NB4 (cell line): Measurements from ENCODE around the gene NOTUM.

ENCODE experiments used
- CTCF ChIP-seq: IDR thresholded peaks from one replicate; pipeline ENCODE4 v1.5.1; 2012; ENCODE audit warnings: low read depth, low read length
- MAX ChIP-seq: IDR thresholded peaks from 2 replicates; pipeline ENCODE4 v1.6.1; 2011; ENCODE audit warnings: low read depth, low read length
- POLR2A ChIP-seq: IDR thresholded peaks from 2 replicates; pipeline ENCODE4 v1.6.1; 2011; ENCODE audit warnings: mild to moderate bottlenecking; ENCODE audit not compliant: insufficient read length; ENCODE audit errors: extremely low read depth

DNA sequence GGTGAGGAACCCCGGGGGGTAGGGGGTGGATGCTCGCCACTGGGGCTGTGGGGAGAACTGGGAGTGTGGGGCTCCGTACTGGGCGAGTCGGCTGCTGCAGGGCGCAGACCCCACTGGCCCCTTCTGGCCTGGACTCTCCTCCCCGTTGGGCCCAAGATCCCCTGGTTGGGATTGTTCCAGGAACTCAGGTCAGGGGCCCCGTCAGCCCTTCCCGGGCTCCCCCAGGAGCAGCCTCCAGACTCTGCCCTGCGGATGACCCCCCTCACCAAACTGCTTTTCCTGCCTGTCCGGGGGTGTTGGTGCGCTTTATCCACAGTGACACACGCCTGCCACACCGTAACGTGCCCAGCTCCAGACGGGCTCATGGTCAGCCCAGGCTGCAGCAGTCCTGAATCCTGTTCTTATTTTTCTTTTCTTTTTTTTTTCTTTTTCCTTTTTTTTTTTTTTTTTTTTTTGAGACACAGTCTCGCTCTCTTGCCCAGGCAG, 40.6 kb upstream of the NOTUM start:
- TF ChIP-seq MAX (no peak), POLR2A (no peak), CTCF (no peak)
